Retinal pigment epithelial cell (primary cell): ENCODE data around the gene MCOLN3.

Source experiments
- DNase-seq: peaks from one replicate; pipeline ENCODE4 v3.0.0-alpha.2; 2010; ENCODE audit warnings: low read depth
- H3K4me3 ChIP-seq: 2 replicates; pipeline ENCODE4 v1.5.1; 2011; ENCODE audit warnings: mild to moderate bottlenecking, low read length, control low read depth, moderate library complexity
- TF ChIP-seq, protein P1 (sequence below): conservative IDR thresholded peaks from 2 replicates; pipeline ENCODE4 v1.5.1; 2011; ENCODE audit warnings: low read depth, low read length, control low read depth, inconsistent platforms

Gene MCOLN3

DNA sequence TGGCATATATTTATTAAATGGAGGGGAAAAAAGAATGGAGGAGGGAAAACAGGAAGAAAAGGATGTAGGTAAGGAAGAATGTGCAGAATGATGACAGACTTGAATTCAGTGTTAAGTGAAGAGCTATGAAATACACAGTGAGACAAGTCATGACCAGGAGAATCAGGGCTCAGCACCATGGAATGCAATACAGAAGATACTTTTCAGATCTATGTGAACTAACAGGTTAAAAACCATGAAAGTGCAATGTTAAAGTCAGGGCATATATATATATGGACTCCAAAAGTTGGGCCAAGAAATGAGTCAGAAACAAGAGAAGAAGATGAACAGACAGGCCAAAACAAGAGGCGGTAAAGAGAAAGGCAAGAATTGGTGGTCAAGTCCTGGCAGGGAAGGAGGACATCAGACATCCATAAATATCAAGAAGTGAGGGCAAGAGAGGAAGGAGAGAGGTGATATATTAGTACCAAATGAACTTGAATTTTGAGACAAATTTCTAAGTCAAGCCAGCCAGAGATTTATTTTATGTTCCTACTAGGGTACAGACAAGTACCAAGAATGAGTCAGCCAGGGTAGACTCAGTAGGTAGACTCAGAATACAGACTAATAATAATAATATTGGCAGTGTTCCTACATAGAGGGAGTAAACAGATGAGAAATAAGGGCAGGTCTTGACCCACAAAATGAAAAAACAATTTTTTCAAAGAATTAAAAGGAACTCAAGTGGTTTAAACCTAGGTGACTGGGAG, 39.5 kb upstream of the MCOLN3 start:
- DNase-seq: peak; percentile 15
- H3K4me3 ChIP-seq: no peak overlapping the region
- TF ChIP-seq, protein P1, sequence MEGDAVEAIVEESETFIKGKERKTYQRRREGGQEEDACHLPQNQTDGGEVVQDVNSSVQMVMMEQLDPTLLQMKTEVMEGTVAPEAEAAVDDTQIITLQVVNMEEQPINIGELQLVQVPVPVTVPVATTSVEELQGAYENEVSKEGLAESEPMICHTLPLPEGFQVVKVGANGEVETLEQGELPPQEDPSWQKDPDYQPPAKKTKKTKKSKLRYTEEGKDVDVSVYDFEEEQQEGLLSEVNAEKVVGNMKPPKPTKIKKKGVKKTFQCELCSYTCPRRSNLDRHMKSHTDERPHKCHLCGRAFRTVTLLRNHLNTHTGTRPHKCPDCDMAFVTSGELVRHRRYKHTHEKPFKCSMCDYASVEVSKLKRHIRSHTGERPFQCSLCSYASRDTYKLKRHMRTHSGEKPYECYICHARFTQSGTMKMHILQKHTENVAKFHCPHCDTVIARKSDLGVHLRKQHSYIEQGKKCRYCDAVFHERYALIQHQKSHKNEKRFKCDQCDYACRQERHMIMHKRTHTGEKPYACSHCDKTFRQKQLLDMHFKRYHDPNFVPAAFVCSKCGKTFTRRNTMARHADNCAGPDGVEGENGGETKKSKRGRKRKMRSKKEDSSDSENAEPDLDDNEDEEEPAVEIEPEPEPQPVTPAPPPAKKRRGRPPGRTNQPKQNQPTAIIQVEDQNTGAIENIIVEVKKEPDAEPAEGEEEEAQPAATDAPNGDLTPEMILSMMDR: no peak

DNA sequence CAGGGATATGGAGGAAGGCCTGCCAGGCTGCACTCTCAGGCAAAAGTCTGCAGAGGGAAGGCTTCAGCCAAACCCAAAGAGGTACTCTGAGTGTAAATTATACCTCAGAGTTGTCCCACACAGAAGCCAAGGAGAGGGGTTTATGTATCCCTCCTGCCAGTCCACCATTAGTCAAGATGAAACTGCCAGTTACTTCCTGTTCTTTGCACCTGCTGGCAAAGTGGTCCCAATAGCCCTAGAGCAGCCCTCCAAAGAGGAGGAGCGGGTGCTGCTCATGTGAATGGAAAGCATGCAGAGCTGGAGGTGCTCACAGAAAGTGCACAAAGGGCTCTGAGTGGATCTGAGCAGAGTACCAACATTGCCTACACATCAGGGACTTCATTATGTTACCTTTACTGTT, 37.1 kb upstream of the MCOLN3 start:
- no peak for DNase-seq
- TF ChIP-seq, protein P1: no peak
- no peak overlapping the region for H3K4me3 ChIP-seq

DNA sequence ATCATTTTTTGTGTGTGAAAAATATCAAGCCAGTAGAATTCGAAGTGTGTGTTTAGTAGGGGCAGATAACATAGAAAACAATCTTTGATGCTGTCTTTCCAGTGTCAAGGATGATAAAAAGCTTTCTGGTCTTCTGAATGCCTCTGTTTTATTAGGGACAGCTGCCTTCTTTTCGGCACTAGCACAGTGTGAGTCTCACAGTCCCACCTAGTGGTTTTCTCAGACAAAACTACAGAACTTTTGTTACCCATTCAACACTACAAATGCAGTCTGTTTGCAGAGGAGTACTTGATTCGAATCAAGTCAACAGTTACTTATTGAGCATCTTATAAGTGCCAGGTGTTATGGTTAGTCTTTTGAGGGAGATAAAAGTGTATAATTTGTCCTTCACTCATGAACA, 30.6 kb upstream of the MCOLN3 start:
- H3K4me3 ChIP-seq: no peak overlapping the region
- DNase-seq: no peak
- TF ChIP-seq, protein P1: peak; percentile 14

DNA sequence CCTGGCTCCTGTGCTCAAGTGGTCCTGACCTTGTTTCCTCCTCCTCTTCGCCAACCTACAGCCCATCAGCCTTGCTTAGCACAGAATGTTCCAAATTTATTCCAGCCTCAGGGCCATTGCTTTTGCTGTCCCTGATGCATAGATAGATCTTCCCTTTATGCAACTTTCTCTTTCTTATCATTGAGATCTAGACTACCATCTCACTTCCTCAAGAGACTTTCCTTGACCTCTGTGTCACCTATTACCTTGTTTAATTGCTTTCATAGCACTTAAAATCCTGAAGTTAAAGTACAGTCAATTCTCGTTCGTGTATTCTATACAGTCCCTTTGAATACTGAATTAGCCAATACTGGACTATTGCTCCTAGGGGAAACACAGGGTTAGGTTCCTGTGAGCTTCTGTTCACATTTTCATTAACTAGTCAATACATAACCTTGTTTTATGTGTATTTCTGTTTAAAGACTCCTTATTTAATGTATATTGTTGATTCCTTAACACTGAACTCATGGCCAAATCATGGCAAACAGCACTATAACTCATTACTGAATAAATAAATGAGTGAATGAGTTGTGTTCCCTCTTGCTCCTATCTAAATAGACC, 26.2 kb upstream of the MCOLN3 start:
- no peak overlapping the region for H3K4me3 ChIP-seq
- DNase-seq: no peak
- TF ChIP-seq, protein P1: no peak

DNA sequence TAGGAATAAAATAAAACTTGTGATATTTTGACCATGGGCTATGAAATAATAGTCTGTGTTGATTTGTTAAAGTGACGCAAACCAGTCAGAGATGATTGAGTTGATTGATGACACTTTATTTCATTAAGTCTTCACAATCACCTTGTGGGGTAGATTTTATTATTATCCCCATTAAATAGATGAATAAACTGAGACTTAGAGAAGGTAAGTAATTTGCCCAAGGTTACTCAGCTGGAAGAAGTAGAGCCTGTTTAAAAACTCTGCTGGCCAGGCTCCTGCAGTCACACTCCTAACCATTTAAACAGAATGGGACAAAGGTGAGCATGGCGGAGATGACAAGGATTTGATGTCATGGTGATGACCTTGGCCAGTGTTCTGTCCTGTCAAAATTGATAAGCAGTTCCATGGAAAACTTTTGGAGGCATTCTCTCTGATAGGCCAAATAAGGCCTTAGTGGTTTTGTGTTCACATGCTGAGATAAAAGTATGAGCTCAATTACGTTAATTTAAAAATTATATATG, 22.7 kb upstream of the MCOLN3 start:
- no peak overlapping the region for H3K4me3 ChIP-seq
- TF ChIP-seq, protein P1: no peak
- no peak for DNase-seq

DNA sequence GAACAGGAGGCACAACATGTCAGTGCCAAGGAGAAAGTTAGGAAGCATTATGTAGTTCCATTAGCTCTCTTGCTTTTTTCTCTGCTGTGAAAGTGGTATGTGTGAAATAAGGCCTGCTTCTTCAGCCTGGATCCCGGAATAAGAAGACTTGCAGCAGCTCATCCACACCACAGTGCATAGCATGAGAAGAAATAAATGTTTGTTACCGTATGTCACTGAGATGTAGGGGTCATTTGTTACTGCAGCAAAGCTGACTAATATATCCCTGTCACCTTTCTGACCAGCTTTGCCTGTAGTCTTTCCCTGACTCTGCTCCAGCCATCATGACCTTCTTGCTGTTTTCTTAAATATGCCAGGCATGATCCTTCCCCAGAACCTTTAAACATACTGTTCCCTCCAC, 20.5 kb upstream of the MCOLN3 start:
- TF ChIP-seq, protein P1: no peak
- no peak for DNase-seq

DNA sequence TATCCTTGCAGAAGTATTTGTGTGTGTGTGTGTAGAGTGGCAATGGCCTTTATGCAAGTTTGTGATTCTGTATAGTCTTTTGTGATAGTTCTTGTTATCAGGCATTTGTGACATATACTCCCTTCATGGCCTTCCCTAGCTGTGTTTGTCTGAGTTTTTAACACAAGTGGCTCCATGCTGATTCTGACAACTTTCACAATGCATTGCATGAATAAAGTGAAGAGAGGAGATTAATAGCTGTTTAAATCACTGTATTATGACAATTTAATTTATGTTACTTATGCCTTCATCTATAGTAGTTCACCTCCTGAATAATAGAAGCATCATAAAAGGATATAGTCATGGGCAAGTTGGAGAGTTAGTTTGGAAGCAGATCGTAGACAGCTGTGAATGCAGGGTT, 17.2 kb upstream of the MCOLN3 start:
- no peak overlapping the region for H3K4me3 ChIP-seq
- DNase-seq: no peak
- TF ChIP-seq, protein P1: no peak

More for the DNA sequence above, 20.5 kb upstream of the MCOLN3 start:
- H3K4me3 ChIP-seq: no peak overlapping the region
